ENCODE results near the gene NIBAN1.
"Not testable (repeated sequence)": the region's sequence is repeated elsewhere in the genome, so short reads cannot be mapped to it uniquely, and the experiment has no call there.

Gene NIBAN1, protein sequence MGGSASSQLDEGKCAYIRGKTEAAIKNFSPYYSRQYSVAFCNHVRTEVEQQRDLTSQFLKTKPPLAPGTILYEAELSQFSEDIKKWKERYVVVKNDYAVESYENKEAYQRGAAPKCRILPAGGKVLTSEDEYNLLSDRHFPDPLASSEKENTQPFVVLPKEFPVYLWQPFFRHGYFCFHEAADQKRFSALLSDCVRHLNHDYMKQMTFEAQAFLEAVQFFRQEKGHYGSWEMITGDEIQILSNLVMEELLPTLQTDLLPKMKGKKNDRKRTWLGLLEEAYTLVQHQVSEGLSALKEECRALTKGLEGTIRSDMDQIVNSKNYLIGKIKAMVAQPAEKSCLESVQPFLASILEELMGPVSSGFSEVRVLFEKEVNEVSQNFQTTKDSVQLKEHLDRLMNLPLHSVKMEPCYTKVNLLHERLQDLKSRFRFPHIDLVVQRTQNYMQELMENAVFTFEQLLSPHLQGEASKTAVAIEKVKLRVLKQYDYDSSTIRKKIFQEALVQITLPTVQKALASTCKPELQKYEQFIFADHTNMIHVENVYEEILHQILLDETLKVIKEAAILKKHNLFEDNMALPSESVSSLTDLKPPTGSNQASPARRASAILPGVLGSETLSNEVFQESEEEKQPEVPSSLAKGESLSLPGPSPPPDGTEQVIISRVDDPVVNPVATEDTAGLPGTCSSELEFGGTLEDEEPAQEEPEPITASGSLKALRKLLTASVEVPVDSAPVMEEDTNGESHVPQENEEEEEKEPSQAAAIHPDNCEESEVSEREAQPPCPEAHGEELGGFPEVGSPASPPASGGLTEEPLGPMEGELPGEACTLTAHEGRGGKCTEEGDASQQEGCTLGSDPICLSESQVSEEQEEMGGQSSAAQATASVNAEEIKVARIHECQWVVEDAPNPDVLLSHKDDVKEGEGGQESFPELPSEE

DNA sequence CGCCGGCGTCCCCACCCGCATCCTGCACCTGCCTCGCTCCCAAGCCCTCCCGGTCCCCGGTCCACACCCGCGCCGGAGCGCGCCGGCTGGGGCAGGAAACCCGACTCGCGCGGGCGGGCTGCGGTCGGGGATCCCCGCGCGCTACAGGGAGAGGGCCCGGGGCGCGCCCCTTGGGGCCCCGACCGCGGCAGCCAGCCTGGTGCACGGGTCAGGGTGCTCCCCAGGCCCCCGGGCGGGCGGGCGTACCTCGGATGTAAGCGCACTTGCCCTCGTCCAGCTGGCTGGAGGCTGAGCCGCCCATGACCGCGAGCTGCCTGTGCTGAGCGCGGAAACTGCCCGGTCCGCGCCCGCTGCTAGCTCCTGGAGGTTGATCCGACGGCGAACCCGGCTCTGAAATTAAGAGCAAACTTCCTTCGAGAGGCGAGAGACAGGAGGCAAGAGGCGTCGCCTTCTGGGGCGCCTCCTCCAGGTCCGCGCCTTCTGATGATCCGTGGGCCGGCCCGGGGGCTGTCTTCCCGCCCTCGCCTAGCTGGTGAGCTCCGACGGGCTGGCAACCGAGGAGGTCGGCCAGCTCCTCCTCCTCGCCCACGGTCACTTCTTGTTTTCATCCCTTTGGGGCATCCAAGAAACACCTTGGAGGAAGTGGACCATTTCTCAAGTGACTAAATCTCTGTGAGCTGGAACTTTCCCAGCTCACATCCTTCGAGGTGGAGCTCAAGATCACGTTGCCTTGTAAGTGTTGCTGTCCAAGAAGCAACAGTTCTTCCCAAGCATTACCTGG lies at the start of gene NIBAN1:
Gene NIBAN1 (minus strand): TSS at position 453 of the 781 bp plus-strand sequence. CDS start 152 bp downstream, at position 301.
- peak; percentile 84 for DNase-seq (ENCODE audit: low read depth)

DNA sequence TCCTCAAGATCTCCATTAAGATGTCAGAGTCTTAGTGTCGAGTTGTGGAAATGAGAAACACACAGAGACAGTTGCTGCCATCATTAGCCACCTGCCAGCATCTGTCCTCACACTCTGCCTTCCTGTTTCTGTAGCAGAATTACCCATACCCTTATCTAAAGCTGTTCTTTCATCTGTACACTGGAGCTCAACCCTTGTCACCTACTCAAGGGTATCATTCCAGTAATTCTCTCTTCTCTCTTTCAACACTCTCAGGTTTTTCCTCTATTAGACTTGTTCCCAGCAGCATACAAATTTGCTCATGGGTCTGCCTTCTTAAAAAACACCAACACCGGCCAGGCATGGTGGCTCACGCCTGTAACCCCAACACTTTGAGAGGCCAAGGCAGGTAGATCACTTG lies 43.7 kb upstream of the NIBAN1 start:
- DNase-seq (ENCODE audit: low read depth): no peak

DNA sequence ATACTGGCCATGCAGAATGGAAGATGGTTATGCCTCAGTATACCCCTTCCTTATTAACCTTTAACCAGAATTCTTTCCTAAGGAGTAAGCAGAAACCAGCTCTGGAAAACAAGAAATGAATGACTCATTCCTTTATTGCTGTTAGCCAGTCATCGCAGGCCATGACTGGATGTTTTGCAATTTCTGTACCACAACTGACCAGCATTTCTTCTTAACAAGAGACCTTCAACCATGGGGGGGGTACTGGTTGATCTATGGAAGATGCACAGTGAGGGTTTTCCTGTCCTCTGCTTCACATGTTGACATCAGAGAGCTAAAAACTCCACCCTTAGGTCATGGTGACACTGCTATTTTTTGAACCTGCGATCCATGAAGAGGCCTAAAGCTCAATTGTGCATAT lies 43.0 kb upstream of the NIBAN1 start:
- DNase-seq (ENCODE audit: low read depth): peak; percentile 93

DNA sequence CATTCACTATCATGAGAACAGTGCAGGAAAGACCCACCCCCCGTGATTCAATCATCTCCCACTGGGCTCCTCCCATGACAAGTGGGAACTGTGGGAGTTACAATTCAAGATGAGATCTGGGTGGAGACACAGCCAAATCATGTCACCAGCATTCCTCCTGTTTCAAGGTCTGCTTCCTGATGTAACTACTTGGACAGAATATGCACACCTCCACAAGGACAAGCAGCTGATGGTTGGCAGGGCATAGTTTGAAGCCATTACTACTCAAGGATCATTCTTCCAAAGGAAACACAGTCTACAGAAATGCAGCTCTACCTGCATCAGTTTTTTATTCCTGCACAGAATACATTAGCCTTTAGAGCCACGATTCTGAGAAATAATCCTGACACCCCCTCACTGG lies 42.6 kb upstream of the NIBAN1 start:
- peak; percentile 10 for DNase-seq (ENCODE audit: low read depth)

DNA sequence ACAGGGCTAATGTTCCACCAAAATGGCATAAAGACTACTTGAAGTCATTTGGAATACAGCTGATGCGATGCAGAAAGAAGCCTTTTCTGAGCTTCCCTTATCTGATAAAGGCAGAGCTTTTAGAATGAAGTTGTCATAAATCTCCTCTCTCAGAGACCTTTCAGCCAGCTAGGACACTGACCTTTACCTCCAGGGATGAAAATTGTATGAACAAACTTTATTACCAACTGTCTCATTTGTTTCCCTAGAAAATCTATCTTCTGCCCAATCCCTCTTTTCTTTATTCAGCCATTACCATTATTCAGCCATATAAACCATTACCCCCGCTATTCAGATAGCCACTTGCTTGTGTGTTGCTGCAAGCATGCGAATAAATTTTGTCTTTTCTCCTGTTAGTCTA lies 41.3 kb upstream of the NIBAN1 start:
- DNase-seq (ENCODE audit: low read depth): no peak

DNA sequence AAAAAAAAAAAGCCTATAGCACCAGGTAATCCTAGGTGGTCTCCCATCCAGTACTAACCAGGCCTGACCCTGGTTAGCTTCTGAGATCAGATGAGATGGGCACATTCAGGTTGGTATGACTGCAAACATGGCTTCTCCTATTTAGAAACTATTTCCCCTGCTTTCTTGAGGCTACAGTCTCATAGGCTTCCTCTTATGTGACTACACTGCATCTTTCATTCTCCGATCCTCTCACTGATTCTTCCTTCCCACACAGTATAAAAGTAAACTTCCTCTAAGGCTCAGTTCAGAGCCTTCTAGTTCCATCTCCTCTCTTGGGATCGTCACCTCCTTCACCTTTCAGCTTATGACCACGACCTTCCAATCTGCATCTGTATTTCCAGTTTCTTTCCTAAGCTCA lies 40.6 kb upstream of the NIBAN1 start:
- no peak for DNase-seq (ENCODE audit: low read depth)

DNA sequence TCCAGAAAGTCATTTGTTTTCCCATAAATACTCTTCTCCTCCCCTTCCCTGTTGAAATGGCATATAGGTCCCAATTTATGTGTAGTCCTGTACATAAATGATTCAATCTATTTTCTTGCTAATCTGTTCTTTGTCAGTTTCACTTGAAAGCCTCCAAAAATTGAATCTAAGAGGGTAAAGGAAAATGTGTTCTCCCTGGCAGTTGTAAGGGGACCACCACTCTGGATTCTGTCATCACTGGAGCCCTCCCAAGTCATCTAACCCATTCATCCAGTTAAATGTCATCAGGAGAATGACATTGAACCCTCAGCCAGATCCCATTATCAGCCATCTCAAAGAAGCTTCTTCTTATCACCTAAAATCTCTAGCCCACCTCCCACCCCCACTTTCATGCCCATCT lies 36.1 kb upstream of the NIBAN1 start:
- no peak for DNase-seq (ENCODE audit: low read depth)

DNA sequence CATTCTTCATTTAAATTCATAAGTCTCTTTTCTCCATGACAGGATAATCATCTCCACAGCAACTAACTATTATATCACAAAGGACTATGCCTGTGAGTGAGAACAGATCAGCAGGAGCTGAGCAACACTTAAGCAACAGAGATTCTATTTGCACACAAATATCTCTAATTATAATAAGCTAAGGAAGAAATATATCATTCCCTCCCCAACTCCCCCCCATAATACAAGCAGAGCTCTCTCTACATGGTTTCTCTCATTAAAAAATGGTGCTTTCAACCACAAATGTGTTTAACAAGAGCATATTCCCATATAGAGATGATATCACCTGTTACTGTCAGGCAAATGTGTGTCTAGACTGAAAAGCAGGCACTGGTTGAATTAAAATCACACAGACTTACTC lies 34.5 kb upstream of the NIBAN1 start:
- DNase-seq (ENCODE audit: low read depth): no peak

DNA sequence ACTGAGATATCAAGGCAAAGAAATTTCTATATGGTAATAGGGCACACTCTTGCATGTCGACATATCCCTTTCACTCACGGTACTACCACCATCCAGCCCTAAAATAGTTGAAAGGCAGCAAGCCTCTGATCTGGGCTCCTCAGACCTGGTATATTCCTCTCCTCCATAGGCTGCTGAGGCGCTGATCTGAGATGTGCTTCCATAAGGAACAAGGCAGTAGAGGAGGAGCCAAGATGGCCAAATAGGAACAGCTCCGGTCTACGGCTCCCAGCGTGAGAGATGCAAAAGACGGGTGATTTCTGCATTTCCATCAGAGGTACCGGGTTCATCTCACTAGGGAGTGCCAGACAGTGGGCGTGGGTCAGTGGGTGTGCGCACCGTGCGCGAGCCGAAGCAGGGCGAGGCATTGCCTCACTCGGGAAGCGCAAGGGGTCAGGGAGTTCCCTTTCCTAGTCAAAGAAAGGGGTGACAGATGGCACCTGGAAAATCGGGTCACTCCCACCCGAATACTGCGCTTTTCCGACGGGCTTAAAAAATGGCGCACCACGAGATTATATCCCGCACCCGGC lies 27.1 kb upstream of the NIBAN1 start:
- DNase-seq (ENCODE audit: low read depth): not testable (repeated sequence)

DNA sequence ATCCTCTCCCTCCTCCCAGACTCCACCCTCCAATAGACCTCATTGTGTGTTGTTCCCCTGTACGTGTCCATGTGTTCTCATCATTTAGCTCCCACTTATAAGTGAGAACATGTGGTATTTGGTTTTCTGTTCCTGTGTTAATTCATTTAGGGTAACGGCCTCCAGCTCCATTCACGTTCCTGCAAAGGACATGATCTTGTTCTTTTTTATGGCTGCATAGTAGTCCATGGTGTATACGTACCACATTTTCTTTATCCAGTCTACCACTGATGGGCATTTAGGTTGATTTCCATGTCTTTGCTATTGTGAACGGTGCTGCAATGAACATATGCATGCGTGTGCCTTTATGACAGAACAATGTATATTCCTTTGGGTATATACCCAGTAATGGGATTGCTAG lies 25.7 kb upstream of the NIBAN1 start:
- DNase-seq (ENCODE audit: low read depth): not testable (repeated sequence)

DNA sequence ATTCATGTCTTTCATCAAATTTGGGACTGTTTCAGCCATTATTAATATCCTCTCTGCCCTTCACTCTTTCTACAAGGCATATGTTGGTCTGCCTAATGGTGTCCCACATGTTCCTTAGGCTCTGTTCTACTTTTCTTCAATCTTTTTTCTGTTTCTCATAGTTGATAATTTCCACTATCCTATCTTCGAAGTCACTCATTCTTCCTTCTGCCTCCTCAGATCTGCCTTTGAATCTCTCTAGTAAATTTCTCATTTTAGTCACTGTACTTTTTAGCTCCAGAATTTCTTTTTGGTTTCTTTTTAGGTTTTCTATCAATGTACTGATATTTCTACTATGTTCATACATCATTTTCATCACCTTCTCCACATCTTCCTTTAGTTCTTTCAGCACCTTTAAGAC lies 20.0 kb upstream of the NIBAN1 start:
- DNase-seq (ENCODE audit: low read depth): no peak

DNA sequence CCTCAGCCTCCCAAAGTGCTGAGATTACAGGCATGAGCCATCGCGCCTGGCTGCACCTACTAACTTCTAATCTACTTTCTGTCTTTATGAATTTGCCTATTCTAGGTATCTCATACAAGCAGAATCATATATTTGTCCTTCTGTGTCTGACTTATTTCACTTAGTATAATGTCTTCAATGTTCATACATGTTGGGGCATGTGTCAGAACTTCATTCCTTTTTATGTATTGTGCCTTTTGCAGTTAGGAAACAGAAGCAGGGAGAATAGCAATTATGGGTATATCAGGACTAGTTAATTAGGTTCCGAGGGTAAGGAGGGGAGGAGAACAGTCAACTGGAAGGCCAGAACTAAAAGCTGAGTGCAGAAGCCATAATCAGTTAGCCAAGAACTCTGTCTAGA lies 18.0 kb upstream of the NIBAN1 start:
- DNase-seq (ENCODE audit: low read depth): no peak

DNA sequence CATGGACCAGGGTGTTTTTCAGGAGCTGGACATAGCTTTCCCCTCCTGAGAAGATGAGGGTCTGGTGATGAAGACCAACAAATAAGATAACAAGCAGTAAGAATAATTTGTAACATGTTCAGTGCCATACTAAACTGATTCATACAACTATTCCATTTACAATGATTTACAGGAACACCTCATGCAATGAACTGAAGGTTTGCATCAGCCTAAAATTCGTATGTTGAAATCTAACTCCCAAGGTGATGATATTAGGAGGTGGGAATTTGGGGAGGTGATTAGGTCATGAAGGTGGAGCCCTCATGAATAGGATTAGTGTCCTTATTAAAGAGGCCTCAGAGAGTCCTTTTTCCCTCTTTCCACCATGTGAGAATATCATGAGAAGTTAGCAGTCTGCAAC lies 15.9 kb upstream of the NIBAN1 start:
- no peak for DNase-seq (ENCODE audit: low read depth)

DNA sequence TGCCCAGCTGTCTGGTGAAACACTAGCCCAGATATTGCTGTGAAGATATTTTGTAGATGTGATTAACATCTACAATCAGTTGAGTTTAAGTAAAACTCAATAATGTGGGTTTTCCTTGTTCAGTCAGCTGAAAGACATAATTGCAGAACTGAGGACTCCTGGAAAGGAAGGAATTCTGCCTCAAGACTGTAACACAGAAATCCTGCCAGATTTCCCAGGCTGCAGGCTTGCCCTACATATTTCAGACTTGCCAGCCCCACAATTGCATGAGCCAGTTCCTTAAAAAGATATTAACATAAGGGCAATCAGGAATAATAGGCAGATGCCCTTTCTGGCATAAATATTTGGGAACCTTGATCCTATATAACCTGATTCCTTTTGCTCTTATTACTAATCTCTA lies 14.2 kb upstream of the NIBAN1 start:
- DNase-seq (ENCODE audit: low read depth): no peak

DNA sequence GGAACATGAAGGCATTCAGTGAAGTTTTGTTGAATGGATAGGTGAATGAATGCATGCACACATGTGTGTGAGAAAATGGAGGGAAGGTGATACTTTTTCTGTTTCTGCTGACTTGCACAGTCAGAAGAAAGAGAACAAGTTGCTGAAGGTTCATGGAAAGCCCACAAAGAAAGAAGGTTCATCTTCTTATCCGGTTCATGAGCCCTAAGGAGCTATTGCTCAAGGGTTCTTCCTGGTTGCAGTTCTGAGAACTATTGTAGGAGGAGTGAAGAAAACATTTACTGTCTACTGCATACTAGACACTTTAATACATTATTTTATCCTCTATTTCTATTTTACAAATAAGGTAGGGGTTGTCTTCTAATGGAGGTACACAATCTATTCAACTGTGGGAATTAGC lies 13.4 kb upstream of the NIBAN1 start:
- DNase-seq (ENCODE audit: low read depth): no peak

DNA sequence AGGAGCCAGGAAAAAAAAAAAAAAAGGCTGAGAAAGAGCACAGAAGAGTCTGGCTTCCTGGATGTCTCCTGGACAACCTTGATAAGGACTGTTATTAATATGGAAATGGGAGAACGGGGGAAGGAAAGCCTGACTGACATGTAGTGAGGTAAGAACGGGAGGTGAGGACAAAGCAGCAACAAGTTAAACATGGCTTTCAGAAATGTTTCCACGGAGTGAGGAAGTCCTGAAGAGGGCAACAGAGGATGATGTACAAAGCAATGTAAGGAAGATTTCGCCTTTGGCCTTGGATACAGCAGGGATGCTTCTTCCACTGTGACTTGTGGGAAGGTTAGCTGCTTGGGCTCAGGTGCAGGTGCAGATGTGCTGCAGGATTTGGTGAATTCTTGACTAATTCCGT lies 11.9 kb upstream of the NIBAN1 start:
- peak; percentile 44 for DNase-seq (ENCODE audit: low read depth)

DNA sequence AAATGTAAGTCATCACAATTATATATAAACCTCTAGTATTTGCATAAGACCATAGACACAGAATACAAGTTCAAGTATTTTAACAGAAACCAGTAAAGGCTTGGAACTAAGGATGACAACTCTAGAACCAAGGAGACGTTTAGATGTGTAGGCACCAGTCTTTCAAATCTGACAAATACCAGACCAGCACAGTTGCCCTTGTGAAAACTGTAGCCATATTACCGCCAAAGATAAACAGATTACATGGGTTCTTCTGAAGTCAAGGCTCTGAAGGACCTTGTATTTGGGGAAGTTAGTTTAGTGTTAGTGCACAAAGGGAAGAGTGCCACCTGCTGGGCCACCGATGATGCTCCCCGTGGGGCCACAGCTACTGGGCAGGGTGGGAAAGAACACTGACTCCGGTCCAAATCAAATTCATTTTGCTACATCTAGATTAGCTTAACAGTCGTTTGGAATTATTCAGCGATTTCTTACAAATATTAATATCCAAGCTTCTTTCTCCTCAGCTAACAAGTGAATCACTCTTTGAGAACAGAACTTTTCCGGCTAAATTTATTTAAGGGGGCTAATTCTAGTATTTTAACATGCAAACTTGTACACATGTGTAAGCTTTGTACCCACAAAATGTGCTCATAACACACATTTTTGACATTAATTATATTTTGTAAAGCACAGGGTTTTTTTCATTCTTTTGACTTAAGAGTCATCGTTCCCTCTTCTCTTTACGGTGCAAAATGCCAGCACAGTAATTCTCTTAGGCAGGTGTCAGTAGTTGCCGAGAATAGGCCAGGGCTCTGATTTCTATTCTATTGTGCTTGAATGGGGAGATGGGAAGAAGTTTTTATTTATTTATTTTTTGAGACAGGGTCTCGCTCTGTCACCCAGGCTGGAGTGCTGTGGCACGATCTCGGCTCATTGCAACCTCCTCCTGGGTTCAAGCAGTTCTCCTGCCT lies 8.0 kb upstream of the NIBAN1 start:
- peak; percentile 81 for DNase-seq (ENCODE audit: low read depth)

DNA sequence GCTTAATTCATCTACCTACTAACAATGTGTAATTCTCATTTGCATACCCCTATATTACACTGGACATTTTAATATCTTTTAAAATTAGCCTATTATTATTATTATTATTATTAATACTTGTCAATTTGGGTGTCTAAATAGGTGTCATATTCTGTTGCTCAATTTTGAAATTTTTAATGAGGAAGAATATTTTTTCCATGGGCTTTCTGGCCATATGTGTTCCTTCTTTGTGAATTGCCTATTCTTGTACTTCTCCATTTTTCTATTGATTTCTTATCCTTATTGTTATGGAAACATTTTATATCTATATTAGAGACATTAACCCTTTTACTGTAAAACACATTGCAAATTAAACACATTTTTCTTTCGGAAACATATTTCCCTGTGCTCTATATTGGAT lies 6.4 kb upstream of the NIBAN1 start:
- no peak for DNase-seq (ENCODE audit: low read depth)

DNA sequence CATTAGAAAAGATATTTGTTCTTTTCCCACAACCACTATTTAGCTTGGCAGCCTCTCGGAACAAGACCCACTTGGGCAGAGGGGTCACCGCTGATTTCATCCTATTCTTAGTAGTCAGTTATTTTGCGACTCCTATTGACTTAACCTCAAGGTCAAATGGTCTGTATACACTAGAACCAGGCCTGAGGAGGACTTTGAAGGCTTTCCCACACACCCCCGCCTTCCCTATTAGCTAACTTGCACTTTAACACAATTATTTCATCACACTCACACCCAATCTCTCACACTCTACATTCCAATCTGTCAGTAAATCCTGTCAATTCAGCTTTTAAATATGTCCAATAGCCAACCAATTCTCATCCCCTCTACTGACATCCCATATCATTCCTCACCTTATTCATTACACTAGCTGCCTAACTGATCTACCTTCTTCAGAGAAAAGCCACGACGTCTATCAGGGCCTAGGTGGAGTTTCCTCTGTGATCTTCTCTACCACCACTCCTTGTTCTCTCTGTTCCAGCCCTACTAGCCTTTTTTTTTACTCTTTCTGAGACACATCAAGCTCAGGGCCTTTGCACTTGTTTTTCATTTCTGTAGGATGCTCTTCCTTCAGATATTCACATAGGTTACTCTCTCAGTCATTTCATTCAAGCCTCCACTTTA lies 1.0 kb upstream of the NIBAN1 start:
- no peak for DNase-seq (ENCODE audit: low read depth)

DNA sequence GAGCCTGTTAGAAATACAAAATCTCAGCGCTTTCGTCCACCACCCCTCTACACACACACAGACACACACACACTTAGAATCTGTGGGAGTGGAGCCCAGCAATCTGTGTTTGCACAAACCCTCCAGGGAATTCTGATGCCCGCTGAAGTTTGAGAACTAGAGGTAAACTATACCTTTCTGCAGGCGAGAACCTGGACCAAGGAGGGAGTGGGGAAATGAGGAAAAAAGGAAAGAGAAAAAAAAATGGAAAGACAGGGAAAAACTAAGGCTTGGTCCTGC lies 468 bp upstream of the NIBAN1 start:
- no peak for DNase-seq (ENCODE audit: low read depth)
